Stomach smooth muscle (tissue), 2 donors: Measurements from ENCODE around the gene MT1X.
"Not testable (repeated sequence)": the region's sequence is repeated elsewhere in the genome, so short reads cannot be mapped to it uniquely, and the experiment has no call there.

Experiments used
- H3K27ac ChIP-seq: one replicate; pipeline ENCODE4 v1.7.0; 2013; ENCODE audit warnings: mild to moderate bottlenecking, low read length, inconsistent platforms
- H3K27me3 ChIP-seq, 2 donors: one replicate each; pipeline ENCODE4 v1.7.0; 2013; ENCODE audit warnings: low read length in 2 of 2; ENCODE audit not compliant: insufficient read depth in 2 of 2, control insufficient read depth in 1 of 2
- H3K36me3 ChIP-seq, 2 donors: one replicate each; pipeline ENCODE4 v1.7.0; 2013; ENCODE audit warnings: low read length in 2 of 2; ENCODE audit not compliant: control insufficient read depth in 2 of 2, insufficient read depth in 2 of 2
- H3K4me1 ChIP-seq: one replicate; pipeline ENCODE4 v1.7.0; 2013; ENCODE audit warnings: low read length; ENCODE audit not compliant: control insufficient read depth, insufficient read depth
- H3K4me3 ChIP-seq, 2 donors: one replicate each; pipeline ENCODE4 v1.7.0; 2013; ENCODE audit warnings: low read length in 2 of 2
- H3K9ac ChIP-seq, 2 donors: one replicate each; pipeline ENCODE4 v1.7.0; 2013; ENCODE audit warnings: low read length in 2 of 2, mild to moderate bottlenecking in 1 of 2
- H3K9me3 ChIP-seq, 2 donors: one replicate each; pipeline ENCODE4 v1.7.0; 2013; ENCODE audit warnings: low read length in 2 of 2; ENCODE audit not compliant: control insufficient read depth in 2 of 2
- donor health status: healthy.
- donor health status: Pancreatic carcinoma.

MT1X gene

GRCh38 chr16:56657555-56658326, 24.5 kb upstream of the MT1X start, which contains the start of gene MT1F:
Gene MT1F (plus strand): TSS chr16:56657959. CDS start chr16:56658059, 100 bp downstream.
- H3K27ac ChIP-seq = no peak within 1 kb of the TSS
- peak within 1 kb of the TSS; percentile 43 to 68 for H3K4me3 ChIP-seq
- no peaks in the 10 kb centered on the region for H3K9me3 ChIP-seq
- H3K27me3 ChIP-seq = peaks cover 34 to 44% of the 10 kb centered on the region in 2 donors
- no peak within 1 kb of the TSS for H3K9ac ChIP-seq
- H3K4me1 ChIP-seq = peaks cover 11% of the 10 kb centered on the region
- H3K36me3 ChIP-seq = no peaks in the 10 kb centered on the region

- H3K27ac ChIP-seq = no peak overlapping the region
Measured at GRCh38 chr16:56658327-56658875, 23.9 kb upstream of the MT1X start.

GRCh38 chr16:56662357-56663354, 19.6 kb upstream of the MT1X start:
- peaks cover 56 to 59% of the 10 kb centered on the region in 2 donors for H3K27me3 ChIP-seq
- H3K9ac ChIP-seq = no peak overlapping the region
- H3K27ac ChIP-seq = no peak overlapping the region
- H3K4me1 ChIP-seq = peaks cover 11% of the 10 kb centered on the region
- no peaks in the 10 kb centered on the region for H3K36me3 ChIP-seq
- peak overlapping the region in 1 of 2 donors; percentile 22 for H3K4me3 ChIP-seq
- no peaks in the 10 kb centered on the region for H3K9me3 ChIP-seq

More at GRCh38 chr16:56658327-56658875, 23.9 kb upstream of the MT1X start:
- H3K4me1 ChIP-seq = peaks cover 11% of the 10 kb centered on the region
- no peak overlapping the region for H3K9ac ChIP-seq
- peaks cover 40 to 51% of the 10 kb centered on the region in 2 donors for H3K27me3 ChIP-seq
- H3K36me3 ChIP-seq = no peaks in the 10 kb centered on the region
- H3K9me3 ChIP-seq = no peaks in the 10 kb centered on the region
- H3K4me3 ChIP-seq = peak overlapping the region; percentile 43 to 68

DNA sequence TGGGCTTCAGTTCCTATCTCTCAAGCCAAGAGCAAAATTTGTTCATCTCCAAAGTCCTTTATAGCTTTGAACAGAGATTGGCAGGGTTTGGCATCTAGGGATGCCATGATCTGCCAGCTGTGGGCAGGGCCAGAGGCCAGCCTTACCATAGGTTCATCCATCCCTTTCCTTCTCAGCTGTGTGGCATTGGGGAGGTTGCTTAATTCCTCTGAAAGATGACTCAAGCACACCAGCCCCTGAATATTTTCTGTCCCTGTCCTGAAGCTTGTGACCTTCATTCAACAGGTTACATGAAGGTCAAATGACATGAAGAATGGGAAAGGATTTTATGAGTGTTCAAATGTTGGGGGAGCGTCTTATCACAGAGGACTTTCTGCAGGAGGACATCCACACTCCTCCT, 17.8 kb upstream of the MT1X start:
- Histone ChIP-seq H3K27ac (no peak overlapping the region), H3K4me3 (no peak overlapping the region), H3K36me3 (no peaks in the 10 kb centered on the region), H3K9ac (no peak overlapping the region), H3K27me3 (peaks cover 56 to 62% of the 10 kb centered on the region in 2 donors), H3K4me1 (peaks cover 11% of the 10 kb centered on the region), H3K9me3 (no peaks in the 10 kb centered on the region)

GRCh38 chr16:56665286-56666261, 16.7 kb upstream of the MT1X start:
- H3K4me1 ChIP-seq = peaks cover 14% of the 10 kb centered on the region
- H3K27me3 ChIP-seq = peaks cover 56 to 63% of the 10 kb centered on the region in 2 donors
- not testable (repeated sequence) for H3K9ac ChIP-seq, H3K36me3 ChIP-seq, H3K27ac ChIP-seq, H3K9me3 ChIP-seq, H3K4me3 ChIP-seq

DNA sequence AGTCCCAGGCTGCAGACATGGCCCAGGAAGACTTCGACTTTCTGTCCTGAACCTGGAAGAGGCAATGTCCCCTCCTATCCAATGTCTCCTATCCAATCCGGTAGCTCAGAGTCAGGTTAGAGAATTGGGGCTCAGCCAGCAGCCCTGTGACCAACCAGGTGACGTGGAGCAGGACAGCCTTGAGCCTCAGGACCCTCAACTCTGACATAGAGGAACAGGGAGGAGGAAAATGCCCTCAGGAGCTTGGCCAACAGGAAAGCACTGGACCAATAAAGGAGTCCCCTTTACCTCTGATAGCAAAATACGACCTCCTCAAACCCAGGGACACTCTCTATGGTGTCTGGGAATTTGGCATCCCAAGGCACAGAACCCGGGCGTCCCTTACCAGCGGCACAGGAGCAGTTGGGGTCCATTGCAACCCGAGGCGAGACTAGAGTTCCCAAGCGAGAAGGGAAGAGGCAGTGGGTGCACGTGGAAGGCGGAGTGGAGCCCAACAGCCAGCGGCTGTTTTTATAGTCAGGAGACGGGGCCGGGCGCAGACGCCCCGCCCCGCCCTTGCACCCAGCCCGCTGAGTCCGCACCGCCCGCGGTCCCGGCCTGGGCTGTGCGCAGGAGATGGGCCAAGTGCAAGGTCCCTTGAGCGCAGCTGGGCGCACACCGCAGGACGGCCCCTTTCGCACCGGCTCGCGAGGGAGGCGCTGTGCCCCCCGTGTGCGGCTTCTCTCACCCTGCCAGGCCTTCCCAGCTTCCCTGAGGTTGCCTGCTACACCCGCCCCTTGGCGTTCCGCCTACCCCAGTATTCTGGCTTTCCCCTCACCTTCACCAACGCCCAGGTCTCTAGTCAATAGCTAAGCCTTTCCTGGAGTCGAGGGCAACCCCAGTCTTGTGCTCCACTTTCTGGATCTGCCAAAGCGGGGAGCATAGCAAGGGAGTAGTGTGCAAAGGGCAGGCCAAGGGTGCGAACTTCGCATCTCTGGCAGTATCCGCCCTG, 14.4 kb upstream of the MT1X start, which contains the start of gene MT1G:
Gene MT1G (minus strand): TSS at position 485 of the 991 bp plus-strand sequence. CDS start 72 bp downstream, at position 413.
- no peaks in the 10 kb centered on the region for H3K36me3 ChIP-seq
- H3K4me1 ChIP-seq = peaks cover 14% of the 10 kb centered on the region
- H3K9ac ChIP-seq = no peak within 1 kb of the TSS
- no peak within 1 kb of the TSS for H3K27ac ChIP-seq
- no peaks in the 10 kb centered on the region for H3K9me3 ChIP-seq
- H3K27me3 ChIP-seq = peaks cover 50 to 52% of the 10 kb centered on the region in 2 donors
- H3K4me3 ChIP-seq = peak within 1 kb of the TSS in 1 of 2 donors; percentile 47

- H3K9me3 ChIP-seq = no peaks in the 10 kb centered on the region
- no peak within 1 kb of the TSS for H3K9ac ChIP-seq
- H3K27me3 ChIP-seq = peaks cover 45 to 51% of the 10 kb centered on the region in 2 donors
- H3K36me3 ChIP-seq = no peaks in the 10 kb centered on the region
- H3K27ac ChIP-seq = no peak within 1 kb of the TSS
- H3K4me1 ChIP-seq = peaks cover 14% of the 10 kb centered on the region
- no peak within 1 kb of the TSS for H3K4me3 ChIP-seq
Measured at GRCh38 chr16:56669005-56669839, 13.0 kb upstream of the MT1X start, which contains the start of gene MT1H. Gene MT1H (plus strand): TSS chr16:56669814. CDS start chr16:56669885, 71 bp downstream.

DNA sequence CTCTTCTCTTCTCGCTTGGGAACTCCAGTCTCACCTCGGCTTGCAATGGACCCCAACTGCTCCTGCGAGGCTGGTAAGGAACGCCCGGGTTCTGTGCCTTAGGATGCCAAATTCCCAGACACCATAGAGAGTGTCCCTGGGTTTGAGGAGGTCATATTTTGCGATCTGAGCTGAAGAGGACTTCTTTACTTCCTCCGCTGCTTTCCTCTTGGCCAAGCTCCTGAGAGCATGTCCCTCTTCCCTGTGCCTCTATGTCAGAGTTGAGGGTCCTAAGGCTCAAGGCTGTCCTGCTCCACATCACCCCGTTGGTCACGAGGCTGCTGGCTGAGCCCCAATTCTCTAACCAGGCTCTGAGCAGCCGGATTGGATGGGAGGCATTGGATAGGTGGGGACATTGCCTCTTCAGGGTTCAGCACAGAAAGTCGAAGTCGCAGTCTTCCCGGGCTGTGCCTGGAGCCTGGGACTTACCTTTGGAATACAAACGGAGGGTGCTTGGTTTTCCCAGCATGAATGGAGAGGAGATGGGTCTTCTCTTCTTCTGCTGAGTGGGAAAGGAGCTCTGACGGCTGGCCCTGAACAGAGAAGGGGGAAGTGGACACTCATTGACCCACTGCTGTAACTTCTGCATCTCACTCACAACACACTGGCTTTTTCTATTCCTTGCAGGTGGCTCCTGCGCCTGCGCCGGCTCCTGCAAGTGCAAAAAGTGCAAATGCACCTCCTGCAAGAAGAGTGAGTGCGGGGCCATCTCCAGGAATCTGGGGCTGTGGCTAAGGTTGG, 12.2 kb upstream of the MT1X start:
- H3K9ac ChIP-seq = no peak overlapping the region
- H3K27me3 ChIP-seq = peaks cover 40 to 54% of the 10 kb centered on the region in 2 donors
- H3K4me3 ChIP-seq = no peak overlapping the region

More for the DNA sequence above, 12.2 kb upstream of the MT1X start:
- Histone ChIP-seq H3K36me3 (no peaks in the 10 kb centered on the region), H3K27ac (no peak overlapping the region), H3K9me3 (no peaks in the 10 kb centered on the region), H3K4me1 (peaks cover 14% of the 10 kb centered on the region)
